Activated B cell treated with CpG ODN at 0.5 μM for 24 hours (primary cell): Measurements from ENCODE around the gene FOXF1. TPM values are rescaled to one million over a fixed set of nuclear protein-coding genes. Genes with fewer than 3 reads are reported as not detected.

Experiments
- ATAC-seq: fragments of 200-7000 bp; cut with Tn5 transposase; one replicate; pipeline ENCODE4 v1.10.0; 2021; ENCODE audit warnings: low read depth, mild to moderate bottlenecking, moderate library complexity
- CTCF ChIA-PET: fragments of 350-600 bp; sonication (Branson Sonifier 250); formaldehyde crosslinking; loops from one replicate; lab custom pipeline; 2021; ENCODE audit warnings: antibody characterized with exemption; lab: Charles Lee
- POLR2A ChIA-PET: fragments of 350-600 bp; sonication (Branson Sonifier 250); formaldehyde crosslinking; loops from one replicate; lab custom pipeline; 2021; ENCODE audit warnings: antibody characterized with exemption; lab: Charles Lee
- DNase-seq: peaks from one replicate; pipeline ENCODE4 v3.0.0; 2022
- H3K27ac Mint-ChIP-seq: one replicate; pipeline ENCODE4 v1.8.0; 2020; ENCODE audit warnings: mixed read lengths
- H3K27me3 Mint-ChIP-seq: one replicate; pipeline ENCODE4 v1.8.0; 2021; ENCODE audit warnings: mixed read lengths
- H3K36me3 Mint-ChIP-seq: one replicate; pipeline ENCODE4 v1.8.0; 2021; ENCODE audit warnings: low read depth, mixed read lengths
- H3K4me1 Mint-ChIP-seq: one replicate; pipeline ENCODE4 v1.8.0; 2021; ENCODE audit warnings: mixed read lengths
- H3K4me3 Mint-ChIP-seq: one replicate; pipeline ENCODE4 v1.8.0; 2020; ENCODE audit warnings: mild to moderate bottlenecking, mixed read lengths
- H3K9me3 Mint-ChIP-seq: one replicate; pipeline ENCODE4 v1.8.0; 2020; ENCODE audit warnings: mixed read lengths
- intact Hi-C: fragments of 100-400 bp; cut with micrococcal nuclease; formaldehyde crosslinking; loops from one replicate; pipeline ENCODE4 v1.15.1; 2024
- total RNA-seq: library from RNA; stranded (reverse); gene quantifications from 2 replicates; pipeline ENCODE4 v1.2.3, GENCODE V29; 2022
- TF ChIP-seq, protein P1 (sequence below): fragments of 200-600 bp; IDR thresholded peaks from one replicate; pipeline ENCODE4 v1.8.0; 2022; ENCODE audit warnings: antibody characterized with exemption, mild to moderate bottlenecking

The FOXF1 gene
- total RNA-seq, 1 donor from 2014 or later = not detected

- ChIA-PET CTCF (no interaction called here), POLR2A (no interaction called here)
- Mint-ChIP-seq H3K36me3 (peaks cover 74% of the 10 kb centered on the region), H3K9me3 (no peaks in the 10 kb centered on the region), H3K4me1 (no peaks in the 10 kb centered on the region), H3K27me3 (no peaks in the 10 kb centered on the region), H3K27ac (no peak overlapping the region), H3K4me3 (no peak overlapping the region)
- intact Hi-C loops = no loop called here
- no peak for ATAC-seq
- no peak for DNase-seq
- TF ChIP-seq, protein P1, sequence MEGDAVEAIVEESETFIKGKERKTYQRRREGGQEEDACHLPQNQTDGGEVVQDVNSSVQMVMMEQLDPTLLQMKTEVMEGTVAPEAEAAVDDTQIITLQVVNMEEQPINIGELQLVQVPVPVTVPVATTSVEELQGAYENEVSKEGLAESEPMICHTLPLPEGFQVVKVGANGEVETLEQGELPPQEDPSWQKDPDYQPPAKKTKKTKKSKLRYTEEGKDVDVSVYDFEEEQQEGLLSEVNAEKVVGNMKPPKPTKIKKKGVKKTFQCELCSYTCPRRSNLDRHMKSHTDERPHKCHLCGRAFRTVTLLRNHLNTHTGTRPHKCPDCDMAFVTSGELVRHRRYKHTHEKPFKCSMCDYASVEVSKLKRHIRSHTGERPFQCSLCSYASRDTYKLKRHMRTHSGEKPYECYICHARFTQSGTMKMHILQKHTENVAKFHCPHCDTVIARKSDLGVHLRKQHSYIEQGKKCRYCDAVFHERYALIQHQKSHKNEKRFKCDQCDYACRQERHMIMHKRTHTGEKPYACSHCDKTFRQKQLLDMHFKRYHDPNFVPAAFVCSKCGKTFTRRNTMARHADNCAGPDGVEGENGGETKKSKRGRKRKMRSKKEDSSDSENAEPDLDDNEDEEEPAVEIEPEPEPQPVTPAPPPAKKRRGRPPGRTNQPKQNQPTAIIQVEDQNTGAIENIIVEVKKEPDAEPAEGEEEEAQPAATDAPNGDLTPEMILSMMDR = no peak
These were observed 26.3 kb downstream of the FOXF1 start for GRCh38 chr16:86536621-86537020.

- Mint-ChIP-seq H3K27me3 (no peaks in the 10 kb centered on the region), H3K4me1 (no peaks in the 10 kb centered on the region), H3K36me3 (peaks cover 78% of the 10 kb centered on the region), H3K4me3 (no peak overlapping the region), H3K27ac (no peak overlapping the region), H3K9me3 (no peaks in the 10 kb centered on the region)
- DNase-seq (no peak), ATAC-seq (no peak)
- POLR2A ChIA-PET = no interaction called here
- intact Hi-C loops = no loop called here
- TF ChIP-seq, protein P1 = no peak
- CTCF ChIA-PET = no interaction called here
These were observed 27.2 kb downstream of the FOXF1 start for GRCh38 chr16:86537486-86537885.

DNA sequence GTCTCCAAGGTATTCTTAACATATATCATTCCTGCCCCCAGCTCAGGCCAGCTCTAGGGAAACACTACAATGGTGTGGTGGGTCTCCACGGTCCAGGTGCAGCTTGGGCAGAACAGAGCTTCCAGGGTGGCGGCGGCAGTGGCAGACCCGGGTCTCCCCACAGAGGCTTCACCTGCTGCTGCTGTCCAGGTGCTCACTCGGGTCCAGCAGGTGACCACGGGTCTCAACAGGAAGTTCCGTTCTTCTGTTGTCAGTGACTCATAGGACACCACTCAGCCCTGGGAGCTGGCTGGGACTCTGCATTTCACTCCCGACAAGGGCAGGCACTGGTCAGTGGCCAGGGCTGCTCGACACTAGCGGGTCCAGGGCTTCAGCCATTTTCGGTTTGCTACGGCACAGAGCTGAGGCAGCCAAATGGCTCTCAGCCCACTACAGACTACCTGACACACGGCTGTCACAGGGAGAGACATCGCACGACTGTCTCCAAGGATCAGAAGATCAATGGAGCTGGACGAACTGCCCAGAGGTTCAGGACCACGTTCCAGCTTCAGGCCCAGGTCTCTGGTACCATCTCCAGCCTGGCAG is 28.0 kb downstream of the FOXF1 start:
- ATAC-seq (no peak), DNase-seq (no peak)
- Mint-ChIP-seq H3K4me3 (no peak overlapping the region), H3K9me3 (no peaks in the 10 kb centered on the region), H3K27ac (no peak overlapping the region), H3K27me3 (no peaks in the 10 kb centered on the region), H3K36me3 (peaks cover 85% of the 10 kb centered on the region), H3K4me1 (no peaks in the 10 kb centered on the region)
- ChIA-PET POLR2A (no interaction called here), CTCF (no interaction called here)
- intact Hi-C loops = no loop called here
- TF ChIP-seq, protein P1 = no peak

- Mint-ChIP-seq H3K9me3 (no peaks in the 10 kb centered on the region), H3K27ac (no peak overlapping the region), H3K36me3 (peaks cover 91% of the 10 kb centered on the region), H3K27me3 (no peaks in the 10 kb centered on the region), H3K4me1 (no peaks in the 10 kb centered on the region), H3K4me3 (no peak overlapping the region)
- ATAC-seq (no peak), DNase-seq (no peak)
- POLR2A ChIA-PET = no interaction called here
- intact Hi-C loops = no loop called here
- TF ChIP-seq, protein P1 = no peak
- CTCF ChIA-PET = no interaction called here
These were observed 30.6 kb downstream of the FOXF1 start for GRCh38 chr16:86540894-86541293.

DNA sequence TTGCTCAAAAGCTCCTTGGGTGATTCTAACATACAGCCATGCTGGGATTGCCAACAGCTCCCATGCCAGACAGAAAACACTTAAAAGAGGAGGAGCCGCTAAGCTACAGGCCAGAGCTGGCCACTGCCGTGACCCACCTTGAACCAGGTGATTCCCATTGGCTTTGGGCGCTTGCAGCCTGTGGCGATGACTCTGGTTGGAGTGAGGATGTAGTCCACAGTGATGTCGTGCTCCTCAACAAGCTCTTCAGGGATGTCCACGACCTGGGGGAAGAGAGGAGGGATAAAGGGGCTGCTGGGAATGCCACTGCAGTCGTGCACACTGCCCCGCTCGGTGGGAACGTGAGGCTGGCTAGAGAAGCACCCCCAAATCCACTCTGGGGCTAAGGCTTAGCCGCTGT is 31.2 kb downstream of the FOXF1 start:
- Mint-ChIP-seq H3K4me3 (no peak overlapping the region), H3K27me3 (no peaks in the 10 kb centered on the region), H3K36me3 (peaks cover 91% of the 10 kb centered on the region), H3K4me1 (no peaks in the 10 kb centered on the region), H3K27ac (no peak overlapping the region), H3K9me3 (no peaks in the 10 kb centered on the region)
- intact Hi-C loops = no loop called here
- DNase-seq = no peak
- TF ChIP-seq, protein P1 = no peak
- ChIA-PET POLR2A (no interaction called here), CTCF (no interaction called here)
- no peak for ATAC-seq
